AG08396 (cell line): ENCODE measurements around the gene RAB6A.
"Not testable (repeated sequence)": the region's sequence is repeated elsewhere in the genome, so short reads cannot be mapped to it uniquely, and the experiment has no call there.

Source experiments
- DNase-seq: peaks from one replicate; pipeline ENCODE4 v3.0.0; 2012; ENCODE audit warnings: low spot score, mixed read lengths

RAB6A gene

DNA sequence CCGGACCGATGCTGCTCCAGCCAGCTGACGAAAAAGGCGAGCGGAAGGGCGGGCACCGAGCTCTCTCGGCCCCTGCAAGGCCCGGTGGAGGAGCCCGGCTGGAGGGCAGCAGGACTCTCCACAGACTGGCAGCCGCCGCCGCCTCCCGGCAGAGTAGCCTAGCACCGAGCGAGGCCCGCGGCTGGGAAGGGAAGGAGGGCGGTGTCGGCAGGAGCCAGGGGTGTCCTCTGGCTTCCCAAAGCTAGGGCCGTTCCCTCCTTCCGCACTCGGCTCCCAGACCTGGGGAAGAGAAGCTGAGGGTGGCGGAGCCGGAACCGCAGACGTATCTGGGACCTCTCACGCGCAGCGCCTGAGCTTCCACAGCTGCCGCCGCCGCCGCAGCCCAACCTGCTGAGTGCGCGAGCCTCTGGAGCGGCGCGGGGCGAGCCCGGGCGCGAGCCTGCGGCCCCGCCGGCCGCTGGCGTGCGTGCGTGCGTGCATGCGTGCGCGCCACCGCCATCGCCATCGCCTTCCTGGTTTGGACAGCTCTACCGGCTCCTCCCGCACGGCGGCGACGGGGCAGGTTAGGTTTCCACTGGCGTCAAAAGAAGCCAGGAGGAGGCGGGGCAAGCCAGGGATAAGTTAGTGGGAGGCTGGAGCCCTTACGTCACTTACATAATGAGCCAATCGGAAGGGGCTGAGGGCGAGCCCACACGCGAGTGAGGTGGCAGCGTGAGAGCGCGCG, at the start of gene RAB6A:
RAB6A (minus strand) TSS at position 396 of the 724 bp plus-strand sequence. CDS start 439 bp downstream, outside the sequence.
- peak; percentile 97 for DNase-seq

DNA sequence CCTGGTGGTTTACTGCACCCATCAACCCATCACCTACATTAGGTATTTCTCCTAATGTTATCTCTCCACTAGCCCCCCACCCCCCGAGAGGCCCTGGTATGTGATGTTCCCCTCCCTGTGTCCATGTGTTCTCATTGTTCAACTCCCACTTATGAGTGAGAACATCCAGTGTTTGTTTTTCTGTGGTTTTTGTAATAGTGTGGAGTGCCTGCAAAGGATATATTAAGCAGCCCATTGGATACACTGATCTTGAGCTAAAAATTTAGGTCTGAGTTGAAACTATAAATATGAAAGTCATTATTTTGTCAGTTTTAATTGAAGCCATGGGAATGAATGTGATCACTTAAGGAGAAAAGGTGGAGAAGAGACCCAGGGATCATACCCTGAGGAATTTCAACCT, 49.8 kb upstream of the RAB6A start:
- DNase-seq, result no peak

DNA sequence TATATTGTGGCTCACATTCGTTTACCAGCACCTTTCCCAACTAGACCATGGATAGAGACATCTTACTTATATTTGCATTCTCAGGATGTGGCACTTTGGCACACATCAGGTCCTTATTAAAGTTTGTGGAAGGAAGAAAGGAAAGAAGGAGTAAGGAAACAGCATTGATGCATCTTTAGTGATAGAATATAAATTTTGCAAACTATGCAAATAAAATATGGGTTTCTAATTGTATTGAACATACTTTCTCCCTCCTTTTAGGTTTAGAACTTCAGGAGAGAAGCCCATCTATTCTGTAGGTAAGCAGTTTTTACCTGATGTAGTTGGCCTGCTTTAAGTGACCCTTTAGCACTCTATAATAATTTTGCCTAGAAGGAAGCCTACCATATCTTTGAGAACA, 47.2 kb upstream of the RAB6A start:
- DNase-seq, result no peak

DNA sequence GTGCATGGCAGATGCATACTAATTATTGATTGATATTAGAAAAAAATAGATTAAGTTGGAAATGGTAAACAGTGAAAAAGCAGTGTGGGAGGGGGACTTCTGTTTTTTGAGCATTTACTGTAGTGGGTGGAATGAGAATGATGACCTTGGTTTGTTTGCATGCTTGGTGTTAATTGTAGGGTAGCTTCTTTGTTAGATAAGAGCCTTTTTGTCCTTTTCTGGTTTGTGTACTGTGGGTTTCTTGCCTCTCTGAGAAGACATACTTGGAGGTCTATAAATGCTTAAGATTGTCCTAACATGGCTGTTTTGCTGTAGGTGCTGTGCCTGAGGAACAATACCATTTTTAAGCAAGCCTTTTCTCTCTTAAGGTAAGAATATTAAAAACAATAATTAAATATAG, 43.8 kb upstream of the RAB6A start:
- DNase-seq, result no peak

DNA sequence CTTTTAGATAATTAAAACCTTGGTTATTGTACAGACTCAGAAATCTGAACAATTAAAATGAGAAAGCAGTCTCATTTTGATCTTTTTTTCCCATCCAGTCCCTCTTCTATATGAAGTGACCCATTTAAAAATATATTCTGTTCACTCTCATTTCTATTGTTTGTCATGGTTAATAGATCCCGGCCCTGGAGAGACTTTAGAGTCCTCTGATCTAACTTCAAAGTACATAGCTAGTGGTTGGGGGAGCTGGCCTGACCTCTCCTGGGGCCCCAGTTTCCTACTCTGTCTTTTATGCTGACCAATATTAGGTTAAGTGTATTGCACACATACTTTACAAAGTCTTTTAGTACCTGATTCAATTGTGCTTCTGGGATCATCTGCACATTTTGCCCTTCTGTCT, 40.3 kb upstream of the RAB6A start:
- no peak for DNase-seq

DNA sequence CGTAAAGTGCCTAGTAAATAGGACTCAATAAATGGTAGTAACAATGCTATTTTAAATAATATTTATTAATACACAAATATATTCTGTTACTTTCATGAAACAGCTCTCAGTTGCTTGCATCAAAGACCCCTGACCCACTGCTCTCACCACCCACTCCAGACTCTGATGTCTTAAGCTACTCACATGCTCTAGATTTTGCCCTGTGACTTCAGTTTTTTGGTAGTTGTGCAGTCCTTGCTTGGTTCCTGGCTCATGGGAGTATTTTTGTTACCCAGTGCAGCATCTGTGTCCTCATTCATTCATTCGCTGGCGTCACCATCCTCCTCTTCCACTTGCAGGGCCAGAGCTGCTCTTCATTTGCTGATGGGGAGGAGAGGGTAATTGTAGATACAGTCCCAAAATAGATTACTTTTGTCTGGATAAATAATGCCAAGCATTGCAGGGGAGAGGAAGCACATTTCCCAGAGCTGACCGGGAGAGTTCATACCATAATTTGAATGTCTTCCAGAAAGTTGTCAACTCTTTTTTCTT, 39.5 kb upstream of the RAB6A start:
- no peak for DNase-seq

DNA sequence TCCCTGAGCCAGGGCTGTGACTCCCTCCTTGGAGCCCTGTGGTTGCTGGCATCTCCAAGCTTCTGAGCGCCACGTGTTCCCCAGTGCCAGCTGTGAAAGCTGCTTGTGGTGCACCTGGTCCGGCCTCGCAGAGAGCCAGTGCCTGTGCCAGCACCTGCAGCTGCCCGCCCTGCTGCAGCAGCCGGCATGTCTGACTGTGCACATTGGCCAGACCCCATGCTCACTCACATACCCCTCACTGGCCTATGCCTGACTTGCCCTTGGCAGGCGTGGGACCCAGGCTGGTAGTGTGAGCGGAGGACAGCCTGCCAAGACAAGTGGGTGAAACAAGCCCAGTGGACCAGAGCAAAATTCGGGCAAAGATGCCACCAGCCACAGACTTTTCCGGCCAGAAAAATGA, 36.6 kb upstream of the RAB6A start:
- DNase-seq, result no peak

DNA sequence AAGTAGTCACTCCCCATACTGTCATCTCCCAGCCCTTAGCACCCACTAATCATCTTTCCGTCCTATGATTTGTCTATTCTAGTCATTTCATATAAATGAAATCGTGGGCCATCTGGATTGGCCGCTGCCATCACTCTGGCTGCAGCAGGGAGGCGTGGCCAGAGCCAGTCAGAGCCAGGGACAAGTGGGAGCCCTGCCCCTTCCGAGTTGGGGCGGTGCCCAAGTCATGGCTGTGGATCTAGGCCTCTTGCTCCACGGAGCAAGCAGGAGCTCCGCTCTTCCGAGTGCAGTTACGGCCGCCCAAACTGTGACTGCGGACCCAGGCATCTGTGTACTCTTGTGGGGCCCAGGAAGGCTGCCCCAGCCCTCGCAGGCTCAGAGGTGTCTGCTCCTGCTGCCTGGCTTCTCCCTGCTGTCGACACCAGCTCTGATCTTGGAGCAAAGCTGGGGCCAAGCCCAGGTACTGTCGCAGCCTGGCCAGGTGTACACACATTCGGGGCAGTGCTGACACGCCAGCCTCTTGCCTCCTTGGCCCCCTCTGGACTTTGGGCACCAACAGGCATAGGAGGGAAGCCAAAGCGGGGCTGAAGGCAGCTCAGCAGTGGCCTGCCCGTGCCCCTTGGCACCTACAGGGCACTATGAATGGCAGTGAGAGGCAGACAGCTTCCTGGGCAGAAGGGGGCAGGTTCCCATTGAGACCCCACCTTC, 35.2 kb upstream of the RAB6A start:
- DNase-seq, result no peak

DNA sequence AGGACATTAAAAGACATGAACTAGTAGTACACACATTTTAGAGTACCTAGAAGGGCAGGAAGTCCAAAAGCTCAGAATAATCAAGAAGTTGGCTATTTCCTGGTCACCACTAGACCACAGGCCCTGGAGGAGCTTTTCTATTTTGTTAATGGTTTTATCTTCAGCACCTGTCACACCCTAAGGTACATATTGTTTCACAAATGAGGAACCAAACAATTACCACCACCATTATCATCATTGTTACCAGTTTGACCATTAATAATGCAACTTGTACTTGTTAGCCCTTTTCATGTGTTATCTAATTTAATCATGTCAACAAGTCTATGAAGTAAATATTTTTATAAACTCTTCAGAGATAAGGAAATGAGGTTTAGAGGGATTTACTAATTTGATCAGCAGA, 31.7 kb upstream of the RAB6A start:
- no peak for DNase-seq

DNA sequence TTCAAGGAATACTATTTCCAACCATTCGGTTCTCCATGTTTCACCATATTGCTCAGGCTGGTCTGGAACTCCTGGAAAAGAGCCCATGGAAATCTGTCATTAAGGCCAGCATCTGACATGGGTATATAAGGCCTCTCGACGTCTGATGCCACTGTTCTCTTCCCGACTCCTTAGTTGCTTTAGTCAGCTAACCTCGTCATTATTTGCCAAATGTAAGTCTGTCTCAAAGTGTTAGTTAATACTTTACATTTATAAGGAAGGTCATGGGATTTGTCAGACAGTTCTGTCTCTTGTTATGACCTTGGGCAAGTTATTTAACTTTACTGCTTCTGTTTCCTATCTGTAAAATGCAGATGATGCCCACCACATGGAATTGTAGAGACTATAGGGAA, 28.4 kb upstream of the RAB6A start:
- no peak for DNase-seq

DNA sequence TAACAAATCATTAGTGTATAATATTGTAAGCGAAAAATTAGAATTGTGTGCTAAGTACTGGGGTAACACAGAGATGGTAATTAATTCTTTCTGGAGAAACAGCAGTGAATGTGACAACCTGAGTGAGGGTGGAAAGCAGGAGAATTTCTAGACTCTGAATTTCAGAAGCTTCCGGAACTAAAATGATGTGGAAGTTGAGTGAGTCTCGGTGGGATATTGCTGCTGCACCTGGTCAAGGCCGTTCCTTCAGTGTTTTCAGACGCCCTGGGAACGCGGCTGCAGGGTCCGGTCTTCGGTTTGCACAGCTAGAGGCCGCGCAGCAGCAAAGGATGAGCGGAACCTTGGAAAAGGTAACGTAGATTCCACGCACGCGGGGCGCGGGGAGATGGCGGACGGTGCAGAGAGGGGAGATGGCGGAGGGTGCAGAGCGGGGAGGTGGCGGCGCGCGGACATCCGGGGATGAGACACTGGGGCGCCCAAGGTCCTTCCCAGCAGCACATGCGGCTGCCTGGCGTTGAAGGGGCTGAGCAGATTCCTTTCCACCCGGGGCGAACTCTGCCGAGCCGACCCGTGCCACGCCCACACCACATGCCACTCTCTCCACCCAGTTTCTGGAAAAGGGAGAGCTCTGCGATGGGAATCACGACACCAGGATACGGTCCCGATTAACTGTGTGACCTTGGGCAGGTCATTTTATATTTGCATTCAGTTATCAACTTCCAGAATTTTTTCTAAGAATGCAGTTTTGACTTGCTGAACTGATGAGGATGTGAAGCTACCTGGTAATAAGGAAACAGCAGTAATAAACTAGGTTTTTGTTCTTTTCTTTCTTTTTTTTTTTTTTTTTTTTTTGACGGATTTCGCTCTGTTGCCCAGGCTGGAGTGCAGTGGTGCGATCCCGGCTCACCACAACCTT, 27.0 kb upstream of the RAB6A start, which contains the start of gene MRPL48:
MRPL48 (plus strand) TSS at position 232 of the 916 bp plus-strand sequence; CDS start at position 330, 98 bp downstream.
- DNase-seq, result peak; percentile 96

DNA sequence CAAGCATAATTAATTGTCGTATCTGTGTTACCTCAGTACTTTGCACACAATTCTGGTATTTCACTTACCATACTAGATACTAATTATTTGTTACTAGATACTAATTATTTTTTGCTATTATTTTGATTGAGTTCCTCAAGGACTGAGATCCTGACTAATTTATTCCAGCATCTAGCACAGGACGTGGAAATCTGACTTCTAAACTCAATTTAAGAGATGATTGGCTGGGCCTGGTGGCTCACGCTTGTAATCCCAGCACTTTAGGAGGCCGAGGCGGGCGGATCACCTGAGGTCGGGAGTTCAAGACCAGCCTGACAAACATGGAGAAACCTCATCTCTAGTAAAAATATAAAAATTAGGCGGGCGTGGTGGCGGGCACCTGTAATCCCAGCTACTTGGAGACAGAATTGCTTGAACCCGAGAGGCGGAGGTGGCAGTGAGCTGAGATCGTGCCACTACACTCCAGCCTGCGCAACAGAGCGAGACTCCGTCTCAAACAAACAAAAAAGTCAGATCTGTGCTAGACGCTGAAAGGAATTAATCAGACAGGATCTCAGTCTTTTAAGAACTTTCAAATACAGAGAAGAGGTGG, 26.3 kb upstream of the RAB6A start:
- no peak for DNase-seq

DNA sequence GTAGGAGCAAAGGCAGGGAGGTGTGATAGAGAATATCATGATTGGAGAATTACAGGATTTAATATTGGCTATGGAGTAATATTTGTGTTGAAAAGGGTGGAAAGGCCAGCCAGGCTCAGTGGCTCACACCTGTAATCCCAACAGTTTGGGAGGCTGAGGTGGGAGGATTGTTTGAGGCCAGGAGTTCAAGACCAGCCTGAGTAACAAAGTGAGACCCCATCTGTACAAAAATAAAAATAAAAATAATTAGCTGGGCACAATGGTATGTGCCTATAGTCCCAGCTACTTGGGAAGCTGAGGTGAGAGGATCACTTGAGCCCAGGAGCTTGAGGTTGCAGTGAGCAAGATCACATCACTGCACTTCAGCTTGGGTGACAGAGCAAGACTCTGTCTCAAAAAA, 24.6 kb upstream of the RAB6A start:
- not testable (repeated sequence) for DNase-seq

DNA sequence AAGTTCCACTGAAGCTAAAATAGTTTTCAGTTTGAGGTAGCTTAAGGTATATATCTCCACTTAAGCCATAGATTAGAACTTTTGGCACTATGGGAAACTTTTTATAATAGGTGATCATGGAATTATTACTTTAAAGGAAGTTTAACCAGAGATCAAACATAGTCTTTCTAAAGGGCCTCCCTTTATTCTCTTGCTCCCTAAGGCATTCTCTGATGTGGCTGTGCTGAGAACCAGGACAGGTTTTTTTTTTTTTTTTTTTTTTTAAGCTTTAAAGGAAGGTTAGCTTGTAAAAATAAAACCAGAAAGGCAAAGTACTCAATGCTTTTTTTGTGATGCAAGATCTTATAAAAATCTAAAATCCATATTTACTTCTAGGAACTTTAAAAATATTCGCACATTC, 23.9 kb upstream of the RAB6A start:
- no peak for DNase-seq

DNA sequence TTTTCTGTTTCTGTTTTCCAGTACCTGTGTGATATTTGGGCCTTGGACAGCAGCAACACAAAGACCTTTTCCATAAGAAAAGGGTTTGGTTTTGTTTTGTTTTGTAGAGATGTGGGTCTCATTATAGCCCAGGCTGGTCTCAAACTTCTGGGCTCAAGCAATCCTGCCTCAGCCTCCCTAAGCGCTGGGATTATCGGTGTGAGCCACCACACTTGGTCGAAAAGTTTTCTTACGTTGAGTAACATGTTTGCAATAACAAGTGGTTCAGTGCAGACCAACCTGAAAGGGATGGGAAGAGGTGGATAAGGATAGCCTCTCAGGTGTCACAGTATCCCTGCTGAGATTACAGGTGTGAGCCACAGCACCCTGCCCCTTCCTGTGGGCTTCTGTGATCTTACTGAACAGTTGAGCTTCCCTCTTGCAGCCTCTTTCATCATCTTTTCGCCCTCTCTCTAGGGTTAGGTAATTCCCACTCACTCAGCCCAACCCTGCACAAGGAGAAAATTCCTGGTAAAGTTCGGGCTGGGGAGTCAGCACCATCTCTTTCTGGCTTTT, 23.3 kb upstream of the RAB6A start:
- DNase-seq, result no peak

DNA sequence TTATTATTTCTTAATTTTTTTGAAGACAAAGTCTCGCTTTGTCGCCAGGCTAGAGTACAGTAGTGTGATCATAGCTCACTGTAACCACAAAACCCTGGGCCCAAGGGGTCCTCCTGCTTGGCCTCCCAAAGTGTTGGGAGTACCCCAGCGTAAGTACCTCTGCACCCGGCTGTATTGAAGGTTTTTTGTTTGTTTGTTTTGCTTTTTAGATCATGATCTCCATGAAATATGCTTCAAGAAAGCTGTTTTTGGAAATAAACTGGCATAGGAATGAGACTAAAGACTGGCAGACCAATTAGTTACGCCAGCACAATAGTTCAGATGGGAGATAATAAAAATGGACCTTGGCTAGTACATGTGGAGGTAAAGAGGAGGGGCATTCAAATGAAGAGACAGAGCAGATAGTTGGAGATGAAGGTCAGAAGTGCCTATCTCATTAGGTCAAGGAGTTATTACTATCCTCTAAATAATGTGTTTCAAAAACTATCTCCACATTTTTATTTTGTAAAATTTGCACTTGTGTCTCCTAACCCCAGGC, 22.7 kb upstream of the RAB6A start:
- no peak for DNase-seq

DNA sequence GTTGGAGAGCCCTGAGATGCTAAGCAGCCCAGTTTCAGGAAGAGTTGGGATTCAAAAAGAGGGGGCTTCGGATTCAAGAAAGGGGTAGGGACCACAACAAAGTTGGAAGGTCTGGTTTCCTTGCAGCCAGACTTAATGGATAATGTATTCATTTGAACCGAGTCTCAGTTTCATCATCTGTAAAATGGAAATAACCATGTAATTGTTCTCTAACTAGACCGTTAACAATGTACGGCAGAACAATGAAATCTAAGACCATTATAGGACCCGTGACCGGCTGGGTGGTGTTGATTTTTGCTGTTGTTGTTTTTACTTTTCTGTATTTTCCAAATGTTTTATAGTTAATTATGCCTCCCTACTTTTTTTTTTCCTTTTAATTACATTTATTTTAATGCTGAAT, 20.4 kb upstream of the RAB6A start:
- DNase-seq, result no peak

DNA sequence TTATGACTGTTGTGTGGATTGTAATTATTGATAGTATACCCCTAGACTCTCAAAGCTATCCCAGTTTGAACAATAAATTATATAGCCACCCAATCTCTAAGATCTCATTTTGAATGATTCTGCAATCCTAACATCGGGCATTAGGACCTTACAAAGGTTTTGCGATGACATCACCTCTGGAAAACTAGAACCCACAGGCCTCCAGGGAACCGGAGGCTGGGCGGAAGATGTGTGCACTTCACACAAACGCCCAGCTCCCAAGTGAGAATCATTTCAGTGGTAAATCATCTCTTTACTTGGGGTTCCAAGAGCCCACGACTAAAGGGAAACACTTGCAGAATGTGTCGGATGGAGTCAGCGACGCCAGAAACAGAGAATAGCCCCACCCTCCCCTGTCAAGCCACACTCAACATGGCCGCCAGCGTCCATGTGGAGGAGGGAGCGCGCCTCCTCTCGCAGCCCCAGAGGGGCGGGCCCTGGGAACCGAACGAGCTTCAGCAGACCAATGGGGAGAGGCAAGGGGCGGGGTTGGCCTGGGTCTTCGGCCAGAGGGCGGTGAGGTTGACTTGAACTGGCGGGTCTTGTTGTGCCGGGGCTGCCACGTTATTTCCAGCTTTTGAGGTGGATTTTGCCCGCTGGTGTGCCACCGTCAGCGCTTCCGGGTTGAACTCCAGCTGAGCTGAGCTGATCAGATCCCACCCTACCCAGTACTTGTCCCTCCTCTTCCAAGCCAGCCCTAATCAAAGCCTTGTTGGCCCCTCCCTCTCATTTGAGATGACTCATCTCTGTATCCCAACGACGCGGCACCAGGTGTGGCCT, 18.4 kb upstream of the RAB6A start:
- DNase-seq, result peak; percentile 96

DNA sequence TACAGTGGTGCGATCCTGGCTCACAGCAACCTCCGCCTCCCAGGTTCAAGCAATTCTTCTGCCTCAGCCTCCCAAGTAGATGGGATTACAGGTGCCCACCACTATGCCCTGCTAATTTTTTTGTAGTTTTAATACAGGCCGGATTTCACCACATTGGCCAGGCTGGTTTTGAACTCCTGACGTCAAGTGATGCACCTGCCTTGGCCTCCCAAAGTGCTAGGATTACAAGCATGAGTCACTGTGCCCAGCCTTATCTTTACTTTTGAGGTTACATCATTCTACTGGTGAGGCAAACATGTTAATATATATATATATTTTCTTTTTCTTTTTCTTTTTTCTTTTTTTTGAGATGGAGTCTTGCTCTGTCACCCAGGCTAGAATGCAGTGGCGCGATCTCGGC, 9.9 kb upstream of the RAB6A start:
- DNase-seq, result not testable (repeated sequence)

DNA sequence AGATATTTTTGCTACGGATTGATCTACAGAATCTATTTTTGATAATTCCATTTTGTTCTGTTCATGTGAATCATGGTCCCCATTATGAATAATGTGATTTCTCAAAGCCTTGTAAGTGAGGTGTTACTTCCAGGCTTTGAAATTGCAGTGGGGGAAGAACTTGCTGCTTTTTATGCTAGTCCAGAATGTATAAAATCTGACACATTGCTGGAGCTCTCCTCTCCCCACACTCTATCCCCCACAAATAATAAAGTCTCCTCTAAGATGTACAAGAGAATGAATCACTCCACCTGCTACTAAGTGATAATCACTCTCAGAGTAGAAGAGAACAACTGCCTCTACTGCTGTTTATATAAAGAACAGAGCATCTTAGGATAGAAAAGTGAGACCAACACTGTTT, 5.9 kb upstream of the RAB6A start:
- DNase-seq, result no peak
